GOT3 (cell line): ENCODE data around the gene NSMCE1.

Experiments
- DNase-seq: peaks from one replicate; lab custom pipeline; 2025; ENCODE audit warnings: mixed read lengths; lab: John Stamatoyannopoulos, UW

NSMCE1 gene

GRCh38 chr16:27229891-27230470 lies 38.6 kb downstream of the NSMCE1 start:
- DNase-seq = no peak

GRCh38 chr16:27228621-27229501 lies 39.7 kb downstream of the NSMCE1 start:
- DNase-seq = no peak

DNA sequence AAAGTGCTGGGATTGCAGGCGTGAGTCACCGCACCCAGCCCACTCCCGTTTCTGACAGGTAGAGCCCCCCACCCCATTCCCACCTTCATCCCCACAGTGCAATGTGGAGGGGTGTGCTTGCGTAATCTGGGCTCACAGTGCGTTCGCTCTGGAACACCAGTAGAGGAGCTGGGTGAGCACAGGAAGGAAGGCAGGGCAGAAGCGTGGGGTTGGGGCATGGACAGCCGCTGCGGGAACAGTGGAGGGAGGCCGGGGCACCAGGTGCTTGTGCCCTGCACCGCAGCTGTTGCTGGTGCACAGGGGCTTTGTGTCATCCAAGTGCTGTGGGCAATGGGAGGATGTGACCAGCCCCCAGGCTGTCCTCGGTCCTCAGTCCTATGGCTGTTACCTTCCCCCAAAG lies 40.5 kb downstream of the NSMCE1 start:
- DNase-seq = no peak

GRCh38 chr16:27226976-27227705 lies 41.4 kb downstream of the NSMCE1 start:
- no peak for DNase-seq

- DNase-seq = no peak
These were observed 42.1 kb downstream of the NSMCE1 start for GRCh38 chr16:27226476-27226875.

- no peak for DNase-seq
These were observed 42.8 kb downstream of the NSMCE1 start for GRCh38 chr16:27225536-27226360.

DNA sequence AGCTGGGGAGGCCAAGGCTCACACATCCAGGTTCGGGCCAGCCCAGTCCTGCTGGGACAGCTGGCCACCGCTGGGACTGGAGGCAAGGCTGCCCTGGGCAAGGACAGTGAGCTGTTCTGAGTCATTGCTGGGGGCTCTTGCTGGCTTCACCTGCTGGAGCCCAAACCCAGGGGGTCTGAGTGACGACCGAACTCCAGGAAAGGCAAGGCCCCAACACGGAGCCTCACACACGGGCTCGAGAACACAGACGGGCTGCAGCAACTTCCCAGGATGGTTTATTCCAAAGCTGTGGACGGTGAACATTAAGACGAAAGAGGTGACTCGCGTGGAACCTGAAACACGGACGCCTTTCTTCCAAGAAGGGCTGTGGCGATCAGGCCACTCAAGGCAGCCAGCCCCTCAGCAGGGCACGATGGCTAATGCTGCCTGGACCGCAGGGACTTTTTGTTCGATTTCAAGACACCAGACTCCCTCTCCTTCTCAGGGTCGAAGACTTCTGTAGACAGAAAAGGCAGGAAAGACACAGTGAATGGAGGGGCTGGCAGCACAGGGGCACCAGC lies 43.8 kb downstream of the NSMCE1 start:
- no peak for DNase-seq

DNA sequence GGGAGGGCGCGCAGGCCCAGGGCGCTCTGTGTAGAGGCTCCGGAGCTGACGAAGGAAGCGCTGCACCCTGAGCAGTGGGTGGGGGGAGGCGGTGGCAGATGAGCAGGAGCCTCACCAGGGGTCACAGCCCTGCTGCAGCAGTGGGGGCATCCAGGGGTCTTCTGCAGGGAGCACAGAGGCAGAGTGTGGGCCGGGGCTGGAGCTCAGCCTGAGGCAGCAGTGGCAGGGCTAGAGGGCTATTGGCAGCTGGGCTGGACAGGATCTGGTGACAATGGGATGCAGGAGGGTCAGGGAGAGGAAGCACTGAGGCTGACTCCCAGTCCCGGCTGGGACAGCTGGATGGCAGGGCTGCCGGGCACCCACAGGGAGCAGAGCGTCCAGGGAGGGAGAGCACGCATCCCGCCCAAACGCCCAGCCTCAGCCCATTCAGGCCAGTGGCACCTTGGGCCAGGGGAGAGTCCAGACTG lies 44.3 kb downstream of the NSMCE1 start:
- no peak for DNase-seq

DNA sequence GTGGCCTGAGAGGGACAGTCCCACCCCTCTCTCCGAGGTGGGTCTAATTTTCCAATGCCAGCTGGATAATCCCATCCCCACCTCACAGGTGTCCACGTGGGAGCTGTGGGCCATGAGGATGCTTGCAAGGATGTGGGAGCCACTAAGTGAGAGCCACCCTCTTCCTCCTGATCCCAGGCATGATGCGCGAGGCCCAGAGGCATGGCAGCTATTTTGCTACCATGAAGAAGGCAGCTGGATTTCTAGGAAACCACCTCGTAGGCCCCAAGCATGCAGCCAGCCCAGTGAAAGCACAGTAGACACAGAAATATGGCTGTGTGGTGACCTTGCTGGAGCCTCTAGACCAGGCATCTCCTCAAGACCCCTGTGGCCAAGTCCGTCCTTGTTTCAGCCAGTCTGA lies 44.9 kb downstream of the NSMCE1 start:
- no peak for DNase-seq

GRCh38 chr16:27223226-27223610 lies 45.4 kb downstream of the NSMCE1 start:
- DNase-seq = no peak

- no peak for DNase-seq
These were observed 46.0 kb downstream of the NSMCE1 start for GRCh38 chr16:27222249-27223225.

DNA sequence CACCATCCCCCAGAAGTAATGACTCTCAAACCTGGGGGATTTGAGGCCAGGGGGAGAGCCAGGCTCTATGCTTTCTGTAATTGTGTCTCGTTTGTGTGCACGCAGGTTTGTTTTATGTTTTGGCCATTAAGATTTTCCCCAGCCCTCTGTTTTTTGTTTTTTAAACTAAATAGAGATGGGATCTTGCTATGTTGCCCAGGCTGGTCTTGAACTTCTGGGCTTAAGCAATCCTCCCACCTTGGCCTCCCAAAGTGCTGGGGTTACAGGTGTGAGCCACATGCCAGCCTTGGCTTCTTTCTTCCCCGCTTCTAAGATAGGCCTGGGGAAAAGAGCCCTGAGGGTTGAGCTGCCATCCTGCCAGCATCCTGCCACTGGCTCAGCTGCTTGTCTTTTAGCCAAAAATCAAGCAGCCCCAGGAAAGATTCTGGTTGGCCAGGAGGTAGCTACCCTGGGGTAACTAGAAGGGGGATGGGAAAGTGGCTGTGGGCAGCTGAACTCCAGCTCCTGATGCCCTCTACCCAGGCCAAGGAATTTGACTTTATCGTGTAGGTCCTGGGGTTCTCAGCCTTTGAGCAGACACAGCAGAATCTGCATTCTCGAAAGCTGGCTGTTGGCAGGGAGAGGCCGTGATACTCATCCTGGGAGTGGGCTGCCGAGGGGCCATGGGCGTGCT lies 46.9 kb downstream of the NSMCE1 start:
- DNase-seq = no peak

DNA sequence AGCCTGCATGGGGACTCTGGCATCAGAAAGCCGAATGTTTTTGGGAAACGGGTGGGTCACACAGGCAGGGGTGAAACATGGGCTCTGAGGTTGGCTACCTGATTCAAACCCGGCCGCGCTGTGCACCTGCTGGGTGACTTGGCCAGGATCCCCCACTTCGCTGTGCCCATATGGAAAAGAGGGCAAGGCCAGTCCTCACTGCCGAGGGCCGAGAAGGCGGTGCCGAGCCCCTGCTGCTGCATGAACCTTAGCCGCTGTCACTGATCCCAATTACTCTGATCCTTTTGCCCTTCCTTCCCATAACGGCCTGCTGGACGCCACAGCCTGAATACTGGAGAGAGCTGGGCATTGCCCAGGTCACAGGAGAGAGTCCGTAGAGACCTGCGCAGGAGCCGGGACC lies 47.6 kb downstream of the NSMCE1 start:
- no peak for DNase-seq

DNA sequence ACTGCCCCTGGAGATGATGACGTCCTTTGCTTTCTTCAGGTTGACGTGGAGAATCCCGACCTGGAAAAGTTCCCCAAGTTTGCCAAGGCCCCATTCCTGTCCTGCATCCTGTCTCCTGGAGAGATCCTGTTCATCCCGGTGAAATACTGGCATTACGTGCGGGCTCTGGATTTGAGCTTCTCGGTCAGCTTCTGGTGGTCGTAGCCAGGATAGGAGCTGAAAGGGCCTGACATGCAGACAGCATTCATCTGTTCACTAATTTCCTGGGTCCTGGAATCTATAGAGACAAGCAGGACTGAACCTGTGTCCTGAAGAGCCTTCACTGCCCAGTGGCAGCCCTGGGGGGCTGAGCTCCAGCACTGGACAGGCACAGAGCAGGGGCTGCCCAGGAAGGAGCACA lies 48.0 kb downstream of the NSMCE1 start:
- DNase-seq = no peak

DNA sequence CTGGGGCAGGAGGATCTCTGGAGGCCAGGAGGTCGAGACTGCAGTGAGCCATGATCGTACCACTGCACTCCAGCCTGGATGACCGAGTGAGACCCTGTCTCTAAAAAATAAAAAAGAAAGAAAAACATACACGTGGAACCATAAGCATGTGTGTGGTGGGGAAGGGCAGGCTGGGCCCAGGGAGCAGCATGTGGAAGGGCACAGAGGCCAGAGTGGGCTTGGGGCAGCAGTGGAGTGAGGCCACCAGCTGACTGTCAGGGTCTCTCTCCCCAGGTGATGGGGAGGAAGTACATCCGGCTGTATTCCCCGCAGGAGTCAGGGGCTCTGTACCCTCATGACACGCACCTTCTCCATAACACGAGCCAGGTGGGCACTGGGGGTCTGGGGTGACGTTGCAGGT lies 48.5 kb downstream of the NSMCE1 start:
- no peak for DNase-seq

GRCh38 chr16:27219161-27219560 lies 49.4 kb downstream of the NSMCE1 start:
- no peak for DNase-seq

- no peak for DNase-seq
These were observed 49.8 kb downstream of the NSMCE1 start for GRCh38 chr16:27218756-27219155.

GRCh38 chr16:27217256-27217655 lies 51.3 kb downstream of the NSMCE1 start:
- DNase-seq = no peak

DNA sequence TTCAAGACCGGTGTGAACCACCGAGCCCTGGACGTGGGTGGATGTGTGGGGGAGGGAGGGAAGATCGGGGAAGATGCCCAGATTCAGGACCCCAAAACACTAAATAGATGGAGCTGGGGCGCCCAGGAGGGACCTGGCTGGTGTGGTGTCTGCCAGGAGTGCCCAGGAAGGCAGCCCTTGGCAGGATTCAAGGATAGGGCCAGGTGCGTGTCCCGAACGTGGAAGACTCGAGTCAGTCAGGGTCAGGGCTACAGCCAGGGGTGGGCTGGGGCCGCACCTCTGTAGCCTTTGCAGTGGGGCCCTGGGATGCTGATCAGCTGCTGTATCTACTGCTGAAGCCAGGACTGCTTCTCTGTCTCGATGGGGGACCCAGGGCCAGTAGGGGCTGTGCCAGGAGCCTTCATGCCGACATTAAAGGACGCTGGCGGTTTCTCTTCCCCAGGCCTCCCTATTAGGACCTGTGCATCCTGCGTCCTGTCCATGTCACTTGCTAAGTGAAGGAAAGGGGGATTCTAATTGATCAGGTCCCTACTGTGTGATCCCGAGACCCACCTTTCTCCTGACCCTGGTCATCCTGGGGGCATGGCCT lies 52.2 kb downstream of the NSMCE1 start:
- no peak for DNase-seq
